ENCODE data around the gene USP6.
"Not testable (repeated sequence)": the region's sequence is repeated elsewhere in the genome, so short reads cannot be mapped to it uniquely, and the experiment has no call there.

USP6 gene

GRCh38 chr17:5115673-5116651 is at the start of gene USP6:
USP6 (plus strand) TSS chr17:5116032; CDS start chr17:5130368, 14,336 bp downstream.
- DNase-seq, result no peak

- no peak for DNase-seq
These were observed 47.6 kb upstream of the USP6 start for GRCh38 chr17:5068236-5068635.

GRCh38 chr17:5069724-5070123 is 46.1 kb upstream of the USP6 start:
- no peak for DNase-seq

GRCh38 chr17:5075472-5075871 is 40.4 kb upstream of the USP6 start:
- not testable (repeated sequence) for DNase-seq

GRCh38 chr17:5077275-5077674 is 38.6 kb upstream of the USP6 start:
- not testable (repeated sequence) for DNase-seq

GRCh38 chr17:5077781-5078105 is 38.1 kb upstream of the USP6 start:
- no peak for DNase-seq

GRCh38 chr17:5078106-5079028 is 37.5 kb upstream of the USP6 start, which contains the start of gene ZFP3:
ZFP3 (plus strand) TSS chr17:5078467; CDS start chr17:5091505, 13,038 bp downstream.
- peak; percentile 90 for DNase-seq

- no peak for DNase-seq
These were observed 35.2 kb upstream of the USP6 start for GRCh38 chr17:5080591-5080990.

- DNase-seq, result no peak
These were observed 23.4 kb upstream of the USP6 start for GRCh38 chr17:5092218-5093010.

GRCh38 chr17:5096731-5097100 is 19.1 kb upstream of the USP6 start:
- DNase-seq, result no peak

- peak; percentile 87 for DNase-seq
These were observed 18.6 kb upstream of the USP6 start for GRCh38 chr17:5097101-5097834.

- no peak for DNase-seq
These were observed 16.6 kb upstream of the USP6 start for GRCh38 chr17:5099271-5099670.

GRCh38 chr17:5100832-5101231 is 15.0 kb upstream of the USP6 start:
- no peak for DNase-seq

- no peak for DNase-seq
These were observed 5.0 kb upstream of the USP6 start for GRCh38 chr17:5110816-5111215.

GRCh38 chr17:5111402-5112204 is 4.2 kb upstream of the USP6 start, which contains the start of gene ZNF232:
ZNF232 (minus strand) TSS chr17:5111878; CDS start chr17:5111822, 56 bp downstream.
- peak; percentile 94 for DNase-seq

- no peak for DNase-seq
These were observed 2.4 kb downstream of the USP6 start for GRCh38 chr17:5118219-5118618.

GRCh38 chr17:5120036-5120435 is 4.2 kb downstream of the USP6 start:
- no peak for DNase-seq

GRCh38 chr17:5120436-5121185 is 4.8 kb downstream of the USP6 start:
- not testable (repeated sequence) for DNase-seq

- DNase-seq, result no peak
These were observed 5.5 kb downstream of the USP6 start for GRCh38 chr17:5121186-5121841.

GRCh38 chr17:5122056-5122455 is 6.2 kb downstream of the USP6 start:
- DNase-seq, result not testable (repeated sequence)
